Prostate gland (tissue), 2 donors: ENCODE data around the gene NEK10. TPM values are rescaled to one million over a fixed set of nuclear protein-coding genes. Genes with fewer than 3 reads are reported as not detected.

Experiments used
- DNase-seq: peaks from one replicate; pipeline ENCODE4 v3.0.0-alpha.2; 2019; ENCODE audit warnings: low spot score
- H3K27ac ChIP-seq, 2 donors: fragments of 200-600 bp; sonication (generic); 2 replicates each; pipeline ENCODE4 v1.5.1; 2017 to 2019
- H3K27me3 ChIP-seq: fragments of 200-600 bp; sonication (generic); replicated peaks from 2 replicates; pipeline ENCODE4 v1.5.1; 2019; ENCODE audit not compliant: insufficient read depth
- H3K36me3 ChIP-seq, 2 donors: fragments of 200-600 bp; sonication (generic); 1 replicate in 1 of 2; 2 replicates in 1 of 2; pipeline versions ENCODE4 v1.5.1 to v1.8.1; 2017 to 2019
- H3K4me1 ChIP-seq: fragments of 200-600 bp; sonication (generic); replicated peaks from 2 replicates; pipeline ENCODE4 v1.5.1; 2019
- H3K4me3 ChIP-seq, 2 donors: fragments of 200-600 bp; sonication (generic); 2 replicates each; pipeline ENCODE4 v1.5.1; 2017 to 2019
- H3K9me3 ChIP-seq: fragments of 200-600 bp; sonication (generic); 2 replicates; pipeline ENCODE4 v1.5.1; 2017
- POLR2A ChIP-seq: fragments of 450-650 bp; IDR thresholded peaks from one replicate; pipeline ENCODE4 v1.6.1; 2016; ENCODE audit warnings: antibody characterized with exemption, mild to moderate bottlenecking
- POLR2AphosphoS5 ChIP-seq: sonication (generic); formaldehyde crosslinking; IDR thresholded peaks from one replicate; pipeline ENCODE4 v1.6.1; 2017; ENCODE audit warnings: antibody characterized with exemption
- WGBS: methylation state at CpG from one replicate; pipeline ENCODE4 v1.1.5; 2018; 5-methylcytosine and 5-hydroxymethylcytosine counted together
- intact Hi-C: fragments of 100-400 bp; cut with DNase I; formaldehyde crosslinking; loops from one replicate; pipeline ENCODE4 v1.14.2; 2022
- total RNA-seq, 2 donors: library from RNA; depleted of rRNA; stranded (reverse); fragments of >200 nt; gene quantifications; one replicate each; pipeline ENCODE4 v1.1.0, GENCODE V29; 2016
- TF ChIP-seq, protein P1 (sequence below), 4 experiments: fragments of 200-600 bp in 2 of 4; fragments of 450-650 bp in 2 of 4; sonication (generic) in 2 of 4; IDR thresholded peaks; 1 replicate in 3 of 4; 2 replicates in 1 of 4; pipeline ENCODE4 v1.5.1; 2016 to 2019; ENCODE audit warnings: antibody characterized with exemption in 4 of 4, mild to moderate bottlenecking in 2 of 4, moderate library complexity in 2 of 4

The NEK10 gene
- total RNA-seq, 2 donors from 2014 or later: 8.9 to 9.1 TPM

DNA sequence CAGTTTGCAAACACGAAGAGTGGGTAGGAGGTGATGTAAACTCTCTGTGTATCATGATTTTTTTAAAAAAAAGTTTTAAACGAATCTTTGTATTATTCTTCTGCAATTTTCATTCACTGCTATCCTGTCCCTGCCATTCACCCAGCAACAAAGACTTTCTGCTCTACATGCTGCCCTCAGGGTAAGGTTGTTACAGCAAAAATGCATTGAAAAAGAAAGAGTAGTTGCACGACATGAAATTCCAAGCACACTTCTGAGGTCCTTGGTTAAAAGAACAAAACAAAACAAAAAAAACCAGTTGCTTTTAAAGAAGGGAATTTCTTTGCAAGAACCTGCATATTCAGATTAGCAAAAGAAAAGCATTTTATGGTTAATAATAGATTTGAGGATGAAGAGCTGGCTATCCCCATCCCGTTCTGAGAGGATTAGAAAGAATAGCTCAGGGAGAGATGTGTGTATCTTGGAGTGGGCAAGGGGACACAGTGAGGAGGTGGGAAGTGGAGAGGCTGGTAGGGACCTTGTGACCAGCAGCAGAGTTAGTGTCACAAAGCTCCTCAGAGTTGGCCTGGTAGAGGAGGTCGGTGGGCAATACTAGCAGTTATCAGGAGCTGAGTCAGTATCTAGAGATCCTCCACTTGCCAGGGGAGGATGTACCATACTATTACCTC is 290.8 kb downstream of the NEK10 start:
- 45% methylated on average over 5 of the region's 5 CpGs for WGBS
- Histone ChIP-seq H3K9me3 (no peaks in the 10 kb centered on the region), H3K4me3 (no peak overlapping the region), H3K4me1 (no peaks in the 10 kb centered on the region), H3K27ac (no peak overlapping the region), H3K27me3 (no peaks in the 10 kb centered on the region), H3K36me3 (no peaks in the 10 kb centered on the region)
- no peak for TF ChIP-seq POLR2AphosphoS5
- no peak for TF ChIP-seq POLR2A
- TF ChIP-seq, protein P1, sequence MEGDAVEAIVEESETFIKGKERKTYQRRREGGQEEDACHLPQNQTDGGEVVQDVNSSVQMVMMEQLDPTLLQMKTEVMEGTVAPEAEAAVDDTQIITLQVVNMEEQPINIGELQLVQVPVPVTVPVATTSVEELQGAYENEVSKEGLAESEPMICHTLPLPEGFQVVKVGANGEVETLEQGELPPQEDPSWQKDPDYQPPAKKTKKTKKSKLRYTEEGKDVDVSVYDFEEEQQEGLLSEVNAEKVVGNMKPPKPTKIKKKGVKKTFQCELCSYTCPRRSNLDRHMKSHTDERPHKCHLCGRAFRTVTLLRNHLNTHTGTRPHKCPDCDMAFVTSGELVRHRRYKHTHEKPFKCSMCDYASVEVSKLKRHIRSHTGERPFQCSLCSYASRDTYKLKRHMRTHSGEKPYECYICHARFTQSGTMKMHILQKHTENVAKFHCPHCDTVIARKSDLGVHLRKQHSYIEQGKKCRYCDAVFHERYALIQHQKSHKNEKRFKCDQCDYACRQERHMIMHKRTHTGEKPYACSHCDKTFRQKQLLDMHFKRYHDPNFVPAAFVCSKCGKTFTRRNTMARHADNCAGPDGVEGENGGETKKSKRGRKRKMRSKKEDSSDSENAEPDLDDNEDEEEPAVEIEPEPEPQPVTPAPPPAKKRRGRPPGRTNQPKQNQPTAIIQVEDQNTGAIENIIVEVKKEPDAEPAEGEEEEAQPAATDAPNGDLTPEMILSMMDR (IDR thresholded peaks at IDR 0.05): no peak
- intact Hi-C loops: no loop called here
- DNase-seq: no peak

DNA sequence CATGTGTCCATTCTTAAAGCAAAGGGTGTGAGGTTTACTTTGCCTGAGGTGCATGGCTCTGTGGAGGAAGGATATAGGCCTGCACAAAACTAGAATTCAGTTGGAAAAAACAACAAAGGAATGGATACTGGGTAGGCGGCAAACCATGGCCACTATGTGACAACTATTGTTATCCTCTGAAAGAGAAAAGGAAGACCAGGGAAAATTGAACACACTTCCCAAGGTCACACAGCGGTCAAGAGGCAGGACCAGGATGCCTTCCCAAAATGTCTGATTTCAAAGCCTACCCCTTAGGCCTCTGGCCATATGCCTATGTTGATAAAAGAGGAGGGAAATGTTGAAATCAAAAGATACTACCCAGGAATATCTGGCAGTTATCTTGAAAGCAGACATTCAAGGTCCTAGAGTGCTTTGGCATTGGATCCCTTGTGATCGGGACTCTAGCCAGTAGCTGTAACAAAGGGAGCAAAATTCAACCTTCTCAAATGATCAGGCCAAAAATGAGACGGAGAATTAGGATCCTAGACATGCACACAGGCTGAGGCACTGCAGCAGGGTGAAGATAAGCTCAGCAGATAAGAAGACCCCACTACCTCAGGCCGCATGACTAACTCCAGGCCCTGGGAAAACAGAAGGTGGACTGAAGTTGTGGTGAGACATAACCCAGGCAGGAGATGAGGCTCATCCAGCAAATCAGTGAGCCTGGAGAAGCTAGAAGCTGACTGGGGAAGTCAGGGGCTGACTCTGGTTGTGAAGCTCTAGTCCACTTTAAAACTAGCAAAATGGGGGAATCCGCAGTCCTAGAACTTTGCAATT is 292.2 kb downstream of the NEK10 start:
- Histone ChIP-seq H3K4me3 (no peak overlapping the region), H3K4me1 (no peaks in the 10 kb centered on the region), H3K27me3 (no peaks in the 10 kb centered on the region), H3K9me3 (no peaks in the 10 kb centered on the region), H3K36me3 (no peaks in the 10 kb centered on the region), H3K27ac (no peak overlapping the region)
- intact Hi-C loops: no loop called here
- DNase-seq: no peak
- 72% methylated on average over 6 of the region's 6 CpGs for WGBS
- no peak for TF ChIP-seq POLR2A
- TF ChIP-seq POLR2AphosphoS5: no peak
- TF ChIP-seq, protein P1 (IDR thresholded peaks at IDR 0.05): no peak

DNA sequence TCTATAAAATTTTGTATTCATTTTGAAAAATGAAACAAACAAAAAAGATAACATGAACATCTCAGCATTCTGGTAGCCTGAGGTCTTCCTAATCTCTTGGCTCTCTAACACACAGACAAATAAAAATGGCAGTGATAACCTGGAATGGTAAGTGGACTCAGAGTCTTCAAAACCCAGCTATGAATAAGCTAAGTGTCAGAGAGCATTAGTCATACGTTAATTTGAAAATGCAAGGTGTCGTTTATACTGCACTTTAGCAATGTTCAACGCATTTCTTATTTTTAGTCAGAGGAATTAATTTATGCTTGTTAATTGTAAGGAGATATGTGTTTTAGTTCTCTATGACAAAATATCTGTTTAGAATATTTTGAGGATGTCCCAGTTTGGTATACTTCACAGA is 294.3 kb downstream of the NEK10 start:
- no peak overlapping the region for H3K27ac ChIP-seq
- H3K27me3 ChIP-seq: no peaks in the 10 kb centered on the region
- no peak for TF ChIP-seq POLR2AphosphoS5
- TF ChIP-seq POLR2A: no peak
- TF ChIP-seq, protein P1 (IDR thresholded peaks at IDR 0.05): no peak
- H3K4me3 ChIP-seq: no peak overlapping the region
- H3K4me1 ChIP-seq: no peaks in the 10 kb centered on the region
- DNase-seq: no peak
- intact Hi-C loops: no loop called here
- H3K9me3 ChIP-seq: no peaks in the 10 kb centered on the region
- 94% methylated on average over 3 of the region's 3 CpGs for WGBS
- no peaks in the 10 kb centered on the region for H3K36me3 ChIP-seq

DNA sequence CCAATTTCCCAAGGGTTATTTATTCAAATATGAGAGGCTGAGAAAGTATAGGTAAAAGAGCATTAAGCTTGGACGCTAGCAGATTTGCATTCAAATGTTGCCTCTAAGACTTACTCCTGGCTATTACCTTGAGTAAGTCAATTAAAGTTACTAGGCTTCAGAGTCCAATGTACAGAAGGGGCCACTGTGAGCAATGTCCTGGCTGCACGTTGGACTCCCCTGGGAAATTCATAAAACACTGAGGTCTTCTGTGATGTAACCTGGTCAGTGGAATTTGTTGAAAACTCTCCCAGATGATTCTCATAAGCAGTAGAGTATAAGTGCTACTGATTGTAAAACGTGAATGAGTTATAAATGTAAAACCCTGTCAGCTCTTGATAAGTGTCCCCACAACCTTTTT is 295.3 kb downstream of the NEK10 start:
- Histone ChIP-seq H3K27ac (no peak overlapping the region), H3K27me3 (no peaks in the 10 kb centered on the region), H3K9me3 (no peaks in the 10 kb centered on the region), H3K36me3 (no peaks in the 10 kb centered on the region), H3K4me1 (no peaks in the 10 kb centered on the region), H3K4me3 (no peak overlapping the region)
- no peak for DNase-seq
- intact Hi-C loops: no loop called here
- 72% methylated on average over 3 of the region's 3 CpGs for WGBS
- TF ChIP-seq POLR2AphosphoS5: no peak
- no peak for TF ChIP-seq POLR2A
- TF ChIP-seq, protein P1 (IDR thresholded peaks at IDR 0.05): no peak
